IPS-NIHi11 (cell line): ENCODE data around the gene EPHA4.

Experiments used
- DNase-seq: peaks from one replicate; pipeline ENCODE4 v3.0.0; 2012; ENCODE audit warnings: mixed read lengths, low spot score

The EPHA4 gene

DNA sequence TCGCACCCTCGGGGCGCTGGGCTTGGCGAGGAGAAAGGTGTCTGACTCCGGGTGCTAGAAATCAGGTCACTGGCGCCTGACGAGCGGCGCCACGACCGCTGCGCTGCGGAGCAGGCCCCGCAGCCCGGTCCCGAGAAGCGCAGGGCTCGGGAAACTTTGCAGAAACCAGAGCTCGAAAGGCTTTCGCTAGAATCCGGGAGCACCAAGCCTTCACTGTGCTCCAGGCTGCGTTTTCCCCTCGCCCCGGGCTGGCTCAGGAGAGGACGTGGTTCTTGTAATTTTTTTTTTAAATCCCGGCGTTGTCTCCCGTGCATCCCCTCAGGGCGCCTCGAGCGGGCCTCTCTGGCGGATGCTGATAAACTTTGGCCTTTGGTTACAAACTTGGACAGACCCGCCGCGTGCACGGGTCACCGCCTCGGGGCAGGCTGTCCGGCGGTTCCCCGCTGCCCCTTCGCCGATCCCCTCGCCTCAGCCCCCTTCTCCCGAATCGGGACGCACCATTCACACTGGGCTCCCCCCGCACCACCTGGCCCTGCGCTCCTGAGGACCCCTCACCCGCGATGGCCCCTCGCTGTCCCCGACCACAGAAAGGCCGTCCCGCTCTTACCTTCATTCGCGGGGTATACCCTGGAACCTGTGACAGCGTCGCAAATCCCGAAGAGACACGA lies 419 bp downstream of the EPHA4 start:
- DNase-seq, result peak; percentile 33

GRCh38 chr2:221571025-221571550 lies 1.0 kb downstream of the EPHA4 start:
- DNase-seq, result no peak

GRCh38 chr2:221570321-221570935 lies 1.7 kb downstream of the EPHA4 start:
- DNase-seq, result no peak

DNA sequence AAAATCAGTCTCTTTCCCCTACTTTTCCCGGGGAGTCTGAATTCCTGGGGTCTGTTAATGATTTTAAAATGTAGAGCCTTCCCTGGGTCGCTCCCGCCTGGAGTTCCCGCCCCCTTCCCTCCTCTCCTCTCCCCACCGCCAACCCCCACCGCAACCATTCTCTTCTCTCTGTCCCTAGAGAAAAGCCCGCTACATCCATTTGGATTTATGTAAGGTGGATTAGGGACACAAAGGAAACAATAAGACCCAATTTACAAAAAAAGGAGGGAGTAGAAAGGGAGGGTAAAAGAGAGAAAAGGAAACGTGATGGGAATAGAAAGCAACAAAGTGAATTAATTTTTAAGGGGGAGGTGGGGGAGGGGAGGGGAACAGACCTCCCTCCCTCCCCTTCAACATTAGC lies 2.2 kb downstream of the EPHA4 start:
- DNase-seq, result no peak

DNA sequence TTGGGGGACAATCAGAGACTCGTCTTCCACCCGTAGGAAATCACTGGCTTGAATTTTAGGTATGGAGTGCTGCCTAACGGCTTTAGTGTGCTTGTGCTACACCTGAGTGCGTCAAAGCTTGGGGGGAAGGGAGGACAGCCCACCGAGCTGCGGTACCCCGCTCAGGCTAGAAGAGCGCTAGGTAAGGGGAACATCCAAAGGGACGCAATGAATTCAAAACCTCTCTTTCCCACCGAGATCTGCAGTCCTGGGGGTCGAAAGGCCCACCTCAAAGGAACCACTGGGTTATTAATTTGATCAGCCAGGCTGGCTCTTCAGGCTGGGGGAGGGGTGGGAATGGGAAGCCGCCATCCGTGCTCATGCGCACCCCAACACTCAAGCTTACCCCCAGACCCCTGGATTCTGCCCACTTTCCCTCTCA lies 2.7 kb downstream of the EPHA4 start:
- no peak for DNase-seq

DNA sequence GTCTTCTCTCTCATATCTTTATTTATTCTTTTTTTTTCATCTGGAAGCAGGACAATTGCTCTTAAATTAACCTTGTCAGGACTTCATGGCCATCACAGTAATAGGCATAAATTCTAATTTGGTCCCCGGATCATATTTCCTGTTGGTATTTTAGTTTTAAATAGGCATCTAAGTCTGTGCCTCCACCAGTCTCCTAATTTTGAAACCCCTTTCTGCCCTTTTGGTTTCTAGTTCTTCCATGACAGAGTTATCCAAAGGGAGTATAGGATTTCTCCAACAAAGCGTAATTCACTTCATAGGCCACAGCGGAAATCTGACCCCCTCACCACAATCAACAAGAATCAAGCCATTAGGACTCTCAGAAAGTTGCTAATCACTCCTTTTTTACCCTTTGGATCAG lies 3.8 kb downstream of the EPHA4 start:
- DNase-seq, result no peak

DNA sequence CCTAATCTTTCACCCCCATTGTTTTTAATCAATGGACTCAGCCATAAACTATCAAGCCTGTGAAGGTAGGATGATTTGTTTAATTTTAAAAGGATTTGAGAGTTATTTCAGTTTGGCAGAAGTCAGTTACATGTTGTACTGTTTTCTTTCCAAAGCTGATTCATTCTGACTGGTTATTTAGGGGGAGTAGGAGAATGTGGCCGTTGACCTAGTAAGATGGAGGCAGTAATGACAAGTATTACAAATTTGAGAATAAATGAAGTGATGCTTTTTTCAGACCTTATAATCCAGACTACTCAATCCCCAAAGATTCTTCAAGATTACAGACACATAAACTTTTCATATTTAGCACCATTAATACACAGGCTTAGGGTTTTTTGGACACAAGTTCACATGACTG lies 4.3 kb downstream of the EPHA4 start:
- no peak for DNase-seq

GRCh38 chr2:221567231-221567760 lies 4.8 kb downstream of the EPHA4 start:
- no peak for DNase-seq

- no peak for DNase-seq
These were observed 8.7 kb downstream of the EPHA4 start for GRCh38 chr2:221563270-221563985.

- no peak for DNase-seq
These were observed 9.9 kb downstream of the EPHA4 start for GRCh38 chr2:221562226-221562625.

GRCh38 chr2:221561770-221562169 lies 10.3 kb downstream of the EPHA4 start:
- no peak for DNase-seq

DNA sequence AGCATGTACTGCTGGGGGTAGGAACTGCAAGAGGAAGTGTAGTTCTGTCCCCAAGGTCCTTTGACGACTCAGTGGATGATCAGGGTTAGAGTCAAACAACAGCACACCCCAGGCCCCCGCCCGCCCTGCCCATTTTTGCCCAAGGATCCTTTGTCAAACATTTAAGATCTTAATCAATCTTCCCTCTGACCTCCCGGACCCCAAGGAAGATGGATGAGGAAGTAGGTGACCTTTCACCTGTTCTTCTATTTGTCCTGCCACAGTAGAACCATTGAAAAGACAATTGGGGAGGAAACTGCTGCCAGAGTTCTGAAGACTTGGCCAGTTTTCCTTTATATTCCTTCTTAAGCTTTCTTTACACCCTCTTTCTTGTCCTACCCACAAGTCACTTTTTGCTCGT lies 12.1 kb downstream of the EPHA4 start:
- no peak for DNase-seq

GRCh38 chr2:221558107-221558506 lies 14.0 kb downstream of the EPHA4 start:
- DNase-seq, result no peak

- no peak for DNase-seq
These were observed 16.6 kb downstream of the EPHA4 start for GRCh38 chr2:221555494-221555846.

DNA sequence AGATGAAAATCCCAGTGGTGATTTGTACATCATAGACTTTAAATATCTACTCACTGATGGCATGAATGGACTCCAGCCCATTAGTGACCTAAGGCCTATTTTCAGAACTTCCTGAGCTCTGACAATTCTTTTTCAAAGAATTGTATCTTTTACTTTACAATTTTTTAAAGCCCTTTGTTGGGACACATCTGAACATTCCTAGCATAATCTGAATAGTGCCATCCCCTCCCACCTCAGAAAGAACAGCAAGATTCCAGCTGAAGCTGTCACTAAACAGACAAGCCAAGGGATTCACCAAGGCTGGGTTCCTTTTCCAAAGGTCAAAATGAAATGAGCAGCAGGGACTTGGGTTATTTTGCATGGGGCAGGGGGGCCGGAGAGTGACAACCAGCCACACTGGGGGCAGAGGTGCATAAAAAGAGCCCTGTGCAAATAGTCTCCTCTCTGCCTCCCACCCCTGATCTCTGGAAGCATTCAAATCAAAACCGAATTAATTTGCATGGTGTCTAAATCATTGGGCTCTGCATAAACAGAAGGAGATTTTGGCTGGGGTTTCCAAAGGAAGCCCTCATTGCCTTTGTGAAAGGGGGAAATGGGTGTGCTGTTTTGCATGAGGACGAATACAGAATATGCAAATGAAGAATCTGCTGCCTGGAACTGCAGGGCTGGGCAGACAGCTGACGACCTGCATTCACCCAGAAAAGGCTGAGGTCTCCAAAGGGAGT lies 17.2 kb downstream of the EPHA4 start:
- no peak for DNase-seq

GRCh38 chr2:221553333-221553732 lies 18.8 kb downstream of the EPHA4 start:
- DNase-seq, result no peak

- DNase-seq, result no peak
These were observed 19.8 kb downstream of the EPHA4 start for GRCh38 chr2:221552291-221552690.

GRCh38 chr2:221551864-221552263 lies 20.2 kb downstream of the EPHA4 start:
- no peak for DNase-seq

- no peak for DNase-seq
These were observed 23.0 kb downstream of the EPHA4 start for GRCh38 chr2:221549143-221549542.

DNA sequence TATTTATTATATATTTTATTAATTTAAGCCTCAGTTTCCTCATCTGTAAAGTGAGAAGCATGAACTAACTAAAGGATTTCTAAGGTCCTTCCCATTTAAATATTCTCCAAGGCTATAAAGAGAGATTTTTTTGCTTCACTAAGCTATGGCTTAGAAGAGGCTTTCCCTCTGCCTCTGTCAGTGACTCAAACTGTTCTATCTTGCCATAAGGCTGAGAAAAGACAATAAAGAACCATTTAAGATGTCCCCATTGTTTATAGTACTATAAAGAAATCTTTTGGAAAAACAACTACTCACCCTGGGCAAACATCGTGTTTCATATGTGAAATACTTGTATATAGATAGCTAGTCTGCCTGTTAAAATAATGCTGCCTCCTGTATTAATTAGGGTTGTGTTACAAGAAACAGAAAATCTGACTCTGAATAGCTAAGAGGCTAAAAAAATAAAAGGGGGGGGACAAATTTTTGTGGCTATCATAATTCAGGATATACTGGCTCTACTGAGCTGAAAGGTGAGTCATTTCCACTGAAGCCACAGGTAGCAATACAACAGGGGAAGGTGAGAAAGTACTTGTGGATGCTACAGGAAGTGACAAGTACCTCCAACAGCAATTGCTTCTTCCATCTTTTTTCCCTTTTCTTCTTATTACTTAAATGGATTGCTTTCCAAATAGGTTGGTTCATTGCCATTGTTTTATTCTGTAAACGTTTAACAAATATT lies 25.4 kb downstream of the EPHA4 start:
- no peak for DNase-seq

GRCh38 chr2:221541131-221541735 lies 30.9 kb downstream of the EPHA4 start:
- no peak for DNase-seq
